K562 (cell line): ENCODE measurements around the gene ZNF48. TPM values are rescaled to one million over a fixed set of nuclear protein-coding genes. Genes with fewer than 3 reads are reported as not detected.

Source experiments
- ATF3 ChIP-seq, 2 experiments: fragments of 450-650 bp in 1 of 2; sonication (generic) in 1 of 2; formaldehyde crosslinking in 1 of 2; IDR thresholded peaks in 1 of 2; conservative IDR thresholded peaks in 1 of 2; 2 replicates each; pipeline versions ENCODE4 v1.6.1 to v1.8.1; 2016 to 2023; ENCODE audit warnings: mild to moderate bottlenecking in 2 of 2, moderate library complexity in 2 of 2, inconsistent platforms in 1 of 2, missing genetic modification reagents in 1 of 2
- BRCA1 ChIP-seq, 2 experiments: fragments of 450-650 bp in 1 of 2; sonication (generic) in 1 of 2; formaldehyde crosslinking in 1 of 2; IDR thresholded peaks; 2 replicates each; pipeline versions ENCODE4 v1.5.0 to v1.6.1; 2017 to 2020; ENCODE audit warnings: mild to moderate bottlenecking in 1 of 2, missing genetic modification reagents in 1 of 2
- CBX8 ChIP-seq: fragments of 200-600 bp; sonication (generic); IDR thresholded peaks from 2 replicates; pipeline ENCODE4 v1.6.1; 2012; ENCODE audit warnings: borderline replicate concordance, mixed run types, low read depth, mild to moderate bottlenecking, moderate library complexity, mixed read lengths, low read length, control low read depth, inconsistent platforms; ENCODE audit not compliant: poor library complexity, severe bottlenecking; ENCODE audit errors: extremely low read depth
- HOMEZ ChIP-seq: fragments of 250-450 bp; sonication (Bioruptor Pico); IDR thresholded peaks from 2 replicates; pipeline ENCODE4 v1.4.0; 2020; ENCODE audit warnings: mild to moderate bottlenecking, moderate library complexity
- HOXB6 ChIP-seq: fragments of 250-450 bp; sonication (Bioruptor Pico); IDR thresholded peaks from 2 replicates; pipeline ENCODE4 v1.5.1; 2022; ENCODE audit warnings: mild to moderate bottlenecking, borderline replicate concordance
- KLF6 ChIP-seq: fragments of 250-450 bp; sonication (Bioruptor Pico); IDR thresholded peaks from 2 replicates; pipeline ENCODE4 v1.4.0; 2020; ENCODE audit warnings: mild to moderate bottlenecking, moderate library complexity, borderline replicate concordance
- MBD2 ChIP-seq: sonication (generic); IDR thresholded peaks from 2 replicates; pipeline ENCODE4 v1.6.1; 2016; ENCODE audit warnings: low read depth, borderline replicate concordance
- MNT ChIP-seq, 2 experiments: fragments of 450-650 bp; conservative IDR thresholded peaks; 2 replicates each; pipeline ENCODE4 v1.6.1; 2017; ENCODE audit warnings: mild to moderate bottlenecking in 2 of 2, moderate library complexity in 2 of 2
- NR3C1 ChIP-seq: sonication (generic); formaldehyde crosslinking; IDR thresholded peaks from 2 replicates; pipeline ENCODE4 v1.8.1; 2022; ENCODE audit warnings: missing genetic modification reagents
- TFAM ChIP-seq: fragments of 250-450 bp; sonication (Bioruptor Pico); conservative IDR thresholded peaks from 2 replicates; pipeline ENCODE4 v1.5.0; 2021; ENCODE audit warnings: mild to moderate bottlenecking, moderate library complexity
- ZNF407 ChIP-seq: fragments of 450-650 bp; IDR thresholded peaks from 2 replicates; pipeline ENCODE4 v1.6.1; 2016; ENCODE audit warnings: low read depth
- ZNF57 ChIP-seq: fragments of 450-650 bp; formaldehyde crosslinking; IDR thresholded peaks from 2 replicates; pipeline ENCODE4 v1.4.0; 2020; ENCODE audit warnings: mild to moderate bottlenecking, moderate library complexity
- ZSCAN32 ChIP-seq: fragments of 450-650 bp; formaldehyde crosslinking; IDR thresholded peaks from 2 replicates; pipeline ENCODE4 v1.4.0; 2020; ENCODE audit warnings: mild to moderate bottlenecking, moderate library complexity
- polyA plus RNA-seq, 8 experiments: library from polyadenylated mRNA; depleted of rRNA in 4 of 8; stranded (reverse) in 5 of 8; unstranded in 3 of 8; fragments of >200 nt; fragmentation: Nextera tagmentation in 2 of 8; fragmentation: Illumina TruSeq in 1 of 8; extraction: Ambion mirVana in 2 of 8; extraction: Trizol in 1 of 8; gene quantifications; 2 replicates each; pipeline versions ENCODE4 v1.2.1 to v1.2.3, GENCODE V29; 2011 to 2014; ENCODE audit warnings: inconsistent platforms in 1 of 8, missing spikeins in 1 of 8
- total RNA-seq, 7 experiments: library from RNA; depleted of rRNA in 6 of 7; stranded (reverse); fragments of >200 nt in 6 of 7; fragmentation: Illumina TruSeq in 2 of 7; extraction: Trizol in 2 of 7; gene quantifications; 2 replicates each; pipeline versions ENCODE4 v1.2.1 to v1.2.3, GENCODE V29; 2011 to 2021; ENCODE audit warnings: low replicate concordance in 1 of 7

Gene ZNF48
- total and polyA plus RNA-seq, 9 of the 15 experiments (the other 6 are each of a cell fraction or from before 2014, with no cell fraction given) = 0.38 to 11.6 (median 4.7) TPM

GRCh38 chr16:30429678-30430427, 34.6 kb downstream of the ZNF48 start, which contains the start of gene DCTPP1 (continued):
- peak; percentile 89 for TF ChIP-seq ATF3 (IDR thresholded peaks at IDR 0.05)
- TF ChIP-seq ATF3 (CRISPR knock-in tag; conservative IDR thresholded peaks at IDR 0.05) = peak; percentile 88; the same call in 1 of the 2 replicates
- TF ChIP-seq BRCA1 (IDR thresholded peaks at IDR 0.05) = no peak
- no peak for TF ChIP-seq BRCA1 (CRISPR knock-in tag; IDR thresholded peaks at IDR 0.05)
- TF ChIP-seq TFAM (CRISPR knock-in tag) = no peak
- TF ChIP-seq HOXB6 (CRISPR knock-in tag) = no peak
- peak; percentile 95 to 96 for TF ChIP-seq MNT (conservative IDR thresholded peaks at IDR 0.05)
- TF ChIP-seq NR3C1 (CRISPR knock-in tag) = no peak
- no peak for TF ChIP-seq ZSCAN32 (CRISPR knock-in tag)
- no peak for TF ChIP-seq ZNF407
- TF ChIP-seq HOMEZ (CRISPR knock-in tag) = no peak
- peak; percentile 72; the same call in 1 of the 2 replicates for TF ChIP-seq MBD2
- TF ChIP-seq ZNF57 = no peak
- TF ChIP-seq KLF6 (CRISPR knock-in tag) = peak; percentile 32; the same call in 1 of the 2 replicates
- TF ChIP-seq CBX8 = no peak
